HepG2 (cell line): ENCODE results near the gene RRAS. TPM values are rescaled to one million over a fixed set of nuclear protein-coding genes. Genes with fewer than 3 reads are reported as not detected.

Experiments
- HNRNPK ChIP-seq: fragments of 200-400 bp; formaldehyde crosslinking; IDR thresholded peaks from 2 replicates; pipeline ENCODE4 v1.6.1; 2018; ENCODE audit warnings: low read length, low read depth, moderate library complexity, mild to moderate bottlenecking; ENCODE audit not compliant: poor library complexity, severe bottlenecking
- HOXD1 ChIP-seq: sonication (generic); formaldehyde crosslinking; IDR thresholded peaks from 2 replicates; pipeline ENCODE4 v1.5.0; 2020; ENCODE audit warnings: missing genetic modification reagents
- KLF15 ChIP-seq: sonication (generic); formaldehyde crosslinking; IDR thresholded peaks from 2 replicates; pipeline ENCODE4 v1.8.1; 2023; ENCODE audit warnings: borderline replicate concordance, mild to moderate bottlenecking, inconsistent platforms, missing genetic modification reagents, mixed read lengths
- KLF16 ChIP-seq, 2 experiments: sonication (generic) in 1 of 2; formaldehyde crosslinking in 1 of 2; IDR thresholded peaks; 2 replicates each; pipeline versions ENCODE4 v1.6.1 to v1.8.0; 2016 to 2023; ENCODE audit warnings: missing genetic modification reagents in 2 of 2, missing compliant biosample characterization in 1 of 2
- ZBTB2 ChIP-seq: sonication (generic); formaldehyde crosslinking; IDR thresholded peaks from 2 replicates; pipeline ENCODE4 v1.8.0; 2022; ENCODE audit warnings: low read depth, missing genetic modification reagents
- ZMYM2 ChIP-seq: sonication (generic); formaldehyde crosslinking; IDR thresholded peaks from 2 replicates; pipeline ENCODE4 v1.8.0; 2022; ENCODE audit warnings: mild to moderate bottlenecking, missing genetic modification reagents
- ZNF207 ChIP-seq: fragments of 450-650 bp; IDR thresholded peaks from 2 replicates; pipeline ENCODE4 v1.6.1; 2016; ENCODE audit warnings: antibody characterized with exemption, borderline replicate concordance
- ZNF318 ChIP-seq: sonication (generic); formaldehyde crosslinking; IDR thresholded peaks from 2 replicates; pipeline ENCODE4 v1.4.0; 2020; ENCODE audit warnings: mild to moderate bottlenecking, missing genetic modification reagents
- ZSCAN22 ChIP-seq: sonication (generic); formaldehyde crosslinking; IDR thresholded peaks from 2 replicates; pipeline ENCODE4 v1.4.0; 2020; ENCODE audit warnings: mild to moderate bottlenecking, missing genetic modification reagents
- polyA plus RNA-seq, 8 experiments: library from polyadenylated mRNA; depleted of rRNA in 3 of 8; stranded (reverse) in 7 of 8; unstranded in 1 of 8; fragments of >200 nt; fragmentation: Illumina TruSeq in 4 of 8; extraction: Trizol in 4 of 8; gene quantifications; 2 replicates each; pipeline versions ENCODE4 v1.2.1 to v1.2.3, GENCODE V29; 2011 to 2016; ENCODE audit warnings: low read depth in 4 of 8, missing spikeins in 1 of 8, mixed read lengths in 1 of 8; ENCODE audit not compliant: insufficient read depth in 1 of 8
- total RNA-seq, 5 experiments: library from RNA; depleted of rRNA; stranded (reverse); fragments of >200 nt; fragmentation: Illumina TruSeq; extraction: Trizol; gene quantifications; 2 replicates each; pipeline ENCODE4 v1.2.3, GENCODE V29; 2016; ENCODE audit warnings: low read depth in 1 of 5
- TF ChIP-seq, protein P1 (sequence below): sonication (generic); formaldehyde crosslinking; IDR thresholded peaks from 2 replicates; pipeline ENCODE4 v1.5.1; 2020; ENCODE audit warnings: missing genetic modification reagents, mild to moderate bottlenecking, borderline replicate concordance
- TF ChIP-seq, protein P2 (sequence below): sonication (generic); formaldehyde crosslinking; IDR thresholded peaks from 2 replicates; pipeline ENCODE4 v1.4.0; 2020; ENCODE audit warnings: missing genetic modification reagents
- TF ChIP-seq, protein P3 (sequence below): sonication (generic); formaldehyde crosslinking; IDR thresholded peaks from 2 replicates; pipeline ENCODE4 v1.4.0; 2020; ENCODE audit warnings: missing genetic modification reagents

RRAS gene
- total and polyA plus RNA-seq, 2 of the 13 experiments (the other 11 are each of a cell fraction or from before 2014, with no cell fraction given): 1.5 to 12.0 TPM

GRCh38 chr19:49677231-49677900 is 37.4 kb upstream of the RRAS start, which contains the start of gene PRMT1 (continued):
- TF ChIP-seq ZNF318 (no peak), ZBTB2 (no peak), ZMYM2 (CRISPR knock-in tag) (no peak), ZSCAN22 (CRISPR knock-in tag) (no peak), ZNF207 (no peak), HNRNPK (peak; percentile 77), KLF15 (CRISPR knock-in tag) (peak; percentile 71; the same call in 1 of the 2 replicates), KLF16 (CRISPR knock-in tag; IDR thresholded peaks at IDR 0.05) (peak in 1 of 2 experiments; percentile 90; a peak in 2 of 4 replicates), HOXD1 (peak; percentile 68; the same call in 1 of the 2 replicates)
- TF ChIP-seq, protein P1, sequence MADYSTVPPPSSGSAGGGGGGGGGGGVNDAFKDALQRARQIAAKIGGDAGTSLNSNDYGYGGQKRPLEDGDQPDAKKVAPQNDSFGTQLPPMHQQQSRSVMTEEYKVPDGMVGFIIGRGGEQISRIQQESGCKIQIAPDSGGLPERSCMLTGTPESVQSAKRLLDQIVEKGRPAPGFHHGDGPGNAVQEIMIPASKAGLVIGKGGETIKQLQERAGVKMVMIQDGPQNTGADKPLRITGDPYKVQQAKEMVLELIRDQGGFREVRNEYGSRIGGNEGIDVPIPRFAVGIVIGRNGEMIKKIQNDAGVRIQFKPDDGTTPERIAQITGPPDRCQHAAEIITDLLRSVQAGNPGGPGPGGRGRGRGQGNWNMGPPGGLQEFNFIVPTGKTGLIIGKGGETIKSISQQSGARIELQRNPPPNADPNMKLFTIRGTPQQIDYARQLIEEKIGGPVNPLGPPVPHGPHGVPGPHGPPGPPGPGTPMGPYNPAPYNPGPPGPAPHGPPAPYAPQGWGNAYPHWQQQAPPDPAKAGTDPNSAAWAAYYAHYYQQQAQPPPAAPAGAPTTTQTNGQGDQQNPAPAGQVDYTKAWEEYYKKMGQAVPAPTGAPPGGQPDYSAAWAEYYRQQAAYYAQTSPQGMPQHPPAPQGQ (CRISPR knock-in tag): no peak
- TF ChIP-seq, protein P2, sequence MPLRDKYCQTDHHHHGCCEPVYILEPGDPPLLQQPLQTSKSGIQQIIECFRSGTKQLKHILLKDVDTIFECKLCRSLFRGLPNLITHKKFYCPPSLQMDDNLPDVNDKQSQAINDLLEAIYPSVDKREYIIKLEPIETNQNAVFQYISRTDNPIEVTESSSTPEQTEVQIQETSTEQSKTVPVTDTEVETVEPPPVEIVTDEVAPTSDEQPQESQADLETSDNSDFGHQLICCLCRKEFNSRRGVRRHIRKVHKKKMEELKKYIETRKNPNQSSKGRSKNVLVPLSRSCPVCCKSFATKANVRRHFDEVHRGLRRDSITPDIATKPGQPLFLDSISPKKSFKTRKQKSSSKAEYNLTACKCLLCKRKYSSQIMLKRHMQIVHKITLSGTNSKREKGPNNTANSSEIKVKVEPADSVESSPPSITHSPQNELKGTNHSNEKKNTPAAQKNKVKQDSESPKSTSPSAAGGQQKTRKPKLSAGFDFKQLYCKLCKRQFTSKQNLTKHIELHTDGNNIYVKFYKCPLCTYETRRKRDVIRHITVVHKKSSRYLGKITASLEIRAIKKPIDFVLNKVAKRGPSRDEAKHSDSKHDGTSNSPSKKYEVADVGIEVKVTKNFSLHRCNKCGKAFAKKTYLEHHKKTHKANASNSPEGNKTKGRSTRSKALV: no peak; the same call in 1 of the 2 replicates
- TF ChIP-seq, protein P3, sequence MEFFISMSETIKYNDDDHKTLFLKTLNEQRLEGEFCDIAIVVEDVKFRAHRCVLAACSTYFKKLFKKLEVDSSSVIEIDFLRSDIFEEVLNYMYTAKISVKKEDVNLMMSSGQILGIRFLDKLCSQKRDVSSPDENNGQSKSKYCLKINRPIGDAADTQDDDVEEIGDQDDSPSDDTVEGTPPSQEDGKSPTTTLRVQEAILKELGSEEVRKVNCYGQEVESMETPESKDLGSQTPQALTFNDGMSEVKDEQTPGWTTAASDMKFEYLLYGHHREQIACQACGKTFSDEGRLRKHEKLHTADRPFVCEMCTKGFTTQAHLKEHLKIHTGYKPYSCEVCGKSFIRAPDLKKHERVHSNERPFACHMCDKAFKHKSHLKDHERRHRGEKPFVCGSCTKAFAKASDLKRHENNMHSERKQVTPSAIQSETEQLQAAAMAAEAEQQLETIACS (CRISPR knock-in tag): no peak
